ENCODE measurements around the gene TBC1D2B. TPM values are rescaled to one million over a fixed set of nuclear protein-coding genes. Genes with fewer than 3 reads are reported as not detected.
A peak's percentile ranks its signal among the peaks of the same experiment; 100 is the strongest.

Gene TBC1D2B
- total RNA-seq, 1 experiment from 2014 or later = 17.6 TPM

- no peaks in the 10 kb centered on the region for H4K20me1 ChIP-seq (ENCODE audit: control insufficient read depth, insufficient read depth, insufficient read length)
- H2BK20ac ChIP-seq (ENCODE audit: low read depth, low read length, poor library complexity, severe bottlenecking) = no peak overlapping the region
- peaks cover 32 to 35% of the 10 kb centered on the region in 2 experiments for H3K4me1 Mint-ChIP-seq
- no peak overlapping the region for H2BK120ac ChIP-seq (ENCODE audit: low read depth, low read length, poor library complexity, severe bottlenecking)
- peaks cover 0 to 4% (median 0%) of the 10 kb centered on the region in 3 experiments; a peak in 2 of 7 replicates for H3K36me3 Mint-ChIP-seq (ENCODE audit: insufficient read depth in 1 of 3, low read depth in 3 of 3)
- H3K4me1 ChIP-seq (ENCODE audit: insufficient read depth, low read length) = peaks cover 2% of the 10 kb centered on the region; the same call in 1 of the 2 replicates
- H2BK15ac ChIP-seq (ENCODE audit: low read depth, low read length) = no peak overlapping the region
- peaks cover 3% of the 10 kb centered on the region for H3K23me2 ChIP-seq (ENCODE audit: insufficient read length, low read depth, low read length, poor library complexity, severe bottlenecking)
- no peak overlapping the region for H3K14ac ChIP-seq (ENCODE audit: insufficient read depth, low read length)
- no peak overlapping the region for H3K9ac ChIP-seq (ENCODE audit: extremely low read depth, insufficient read length, low read length)
- no peak overlapping the region for H2BK5ac ChIP-seq (ENCODE audit: insufficient read length, low read length)
- no peak overlapping the region for H3K4ac ChIP-seq (ENCODE audit: low read depth, low read length)
- peak overlapping the region; percentile 87 to 95 for H3K4me3 Mint-ChIP-seq
- no peaks in the 10 kb centered on the region for H3K79me2 ChIP-seq (ENCODE audit: insufficient read depth, low read length)
- no peak overlapping the region for H4K91ac ChIP-seq (ENCODE audit: insufficient read length, low read depth, low read length)
- no peak overlapping the region for H3K23ac ChIP-seq (ENCODE audit: insufficient read length, low read depth, low read length)
- peak; percentile 59 for DNase-seq
- peak overlapping the region; percentile 79 to 94 (median 83); a peak in 6 of 7 replicates for H3K27ac Mint-ChIP-seq
- H3K79me1 ChIP-seq (ENCODE audit: insufficient read depth, low read depth, low read length, poor library complexity, severe bottlenecking) = no peaks in the 10 kb centered on the region
- H4K8ac ChIP-seq (replicated peaks; ENCODE audit: insufficient read length, low read depth, low read length) = no peak overlapping the region
- no peaks in the 10 kb centered on the region for H3K9me3 Mint-ChIP-seq
- no peaks in the 10 kb centered on the region for H3K27me3 ChIP-seq (ENCODE audit: insufficient read depth, low read length)
- peak overlapping the region; percentile 44 for H3K4me2 ChIP-seq (ENCODE audit: insufficient read depth, insufficient read length, low read length)
- H3K18ac ChIP-seq (ENCODE audit: insufficient read length, low read depth, low read length) = no peak overlapping the region
- H2BK12ac ChIP-seq (ENCODE audit: insufficient read length, low read depth, low read length) = no peak overlapping the region
- no CpG with 5 or more reads among the region's 7 CpGs for WGBS (ENCODE audit: extremely low coverage, insufficient read length, low lambda C conversion rate)
- no peak overlapping the region for H3K27ac ChIP-seq (ENCODE audit: insufficient read length, low read depth, low read length)
- no peak overlapping the region for H2AFZ ChIP-seq (ENCODE audit: low read length)
- peaks cover 2% of the 10 kb centered on the region for H3K27me3 Mint-ChIP-seq (ENCODE audit: low read depth)
- no peak overlapping the region for H3K56ac ChIP-seq (ENCODE audit: insufficient read length, low read depth, low read length)
- H3K9me3 ChIP-seq (ENCODE audit: control insufficient read depth, low read depth, low read length) = no peaks in the 10 kb centered on the region
- no peak overlapping the region for H2AK5ac ChIP-seq (ENCODE audit: insufficient read length, low read length)
- H3T11ph ChIP-seq (ENCODE audit: low read length) = no peak overlapping the region
- no peak overlapping the region for H4K5ac ChIP-seq (ENCODE audit: insufficient read length, low read depth, low read length)
- TF ChIP-seq, protein P1, sequence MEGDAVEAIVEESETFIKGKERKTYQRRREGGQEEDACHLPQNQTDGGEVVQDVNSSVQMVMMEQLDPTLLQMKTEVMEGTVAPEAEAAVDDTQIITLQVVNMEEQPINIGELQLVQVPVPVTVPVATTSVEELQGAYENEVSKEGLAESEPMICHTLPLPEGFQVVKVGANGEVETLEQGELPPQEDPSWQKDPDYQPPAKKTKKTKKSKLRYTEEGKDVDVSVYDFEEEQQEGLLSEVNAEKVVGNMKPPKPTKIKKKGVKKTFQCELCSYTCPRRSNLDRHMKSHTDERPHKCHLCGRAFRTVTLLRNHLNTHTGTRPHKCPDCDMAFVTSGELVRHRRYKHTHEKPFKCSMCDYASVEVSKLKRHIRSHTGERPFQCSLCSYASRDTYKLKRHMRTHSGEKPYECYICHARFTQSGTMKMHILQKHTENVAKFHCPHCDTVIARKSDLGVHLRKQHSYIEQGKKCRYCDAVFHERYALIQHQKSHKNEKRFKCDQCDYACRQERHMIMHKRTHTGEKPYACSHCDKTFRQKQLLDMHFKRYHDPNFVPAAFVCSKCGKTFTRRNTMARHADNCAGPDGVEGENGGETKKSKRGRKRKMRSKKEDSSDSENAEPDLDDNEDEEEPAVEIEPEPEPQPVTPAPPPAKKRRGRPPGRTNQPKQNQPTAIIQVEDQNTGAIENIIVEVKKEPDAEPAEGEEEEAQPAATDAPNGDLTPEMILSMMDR (conservative IDR thresholded peaks at IDR 0.05) = no peak
These were observed 1.9 kb downstream of the TBC1D2B start for GRCh38 chr15:78075490-78076230.

Measured in H9 (cell line).